NCI-H146 (cell line): ENCODE measurements around the gene PCBP3.
"Not testable (repeated sequence)": the region's sequence is repeated elsewhere in the genome, so short reads cannot be mapped to it uniquely, and the experiment has no call there.

Source experiments
- DNase-seq: peaks from one replicate; lab custom pipeline; 2025; lab: John Stamatoyannopoulos, UW

Gene PCBP3

GRCh38 chr21:45635271-45636151 is 8.0 kb upstream of the PCBP3 start:
- no peak for DNase-seq

- DNase-seq: no peak
Measured at GRCh38 chr21:45636459-45636858, 7.1 kb upstream of the PCBP3 start.

GRCh38 chr21:45636951-45637646 is 6.4 kb upstream of the PCBP3 start:
- DNase-seq: no peak

GRCh38 chr21:45637883-45638282 is 5.6 kb upstream of the PCBP3 start:
- DNase-seq: no peak

- no peak for DNase-seq
Measured at GRCh38 chr21:45638707-45639106, 4.8 kb upstream of the PCBP3 start.

GRCh38 chr21:45639206-45640000 is 4.1 kb upstream of the PCBP3 start:
- DNase-seq: no peak

- no peak for DNase-seq
Measured at GRCh38 chr21:45640001-45640887, 3.3 kb upstream of the PCBP3 start.

- peak; percentile 16 for DNase-seq
Measured at GRCh38 chr21:45640888-45641479, 2.5 kb upstream of the PCBP3 start.

GRCh38 chr21:45641480-45642035 is 2.0 kb upstream of the PCBP3 start:
- DNase-seq: no peak

- DNase-seq: no peak
Measured at GRCh38 chr21:45642122-45642813, 1.3 kb upstream of the PCBP3 start.

GRCh38 chr21:45644041-45644906 is 749 bp downstream of the PCBP3 start:
- no peak for DNase-seq

- DNase-seq: no peak
Measured at GRCh38 chr21:45651921-45652320, 8.4 kb downstream of the PCBP3 start.

GRCh38 chr21:45655124-45655523 is 11.6 kb downstream of the PCBP3 start:
- no peak for DNase-seq

GRCh38 chr21:45656114-45656513 is 12.6 kb downstream of the PCBP3 start:
- DNase-seq: not testable (repeated sequence)

- not testable (repeated sequence) for DNase-seq
Measured at GRCh38 chr21:45661913-45662622, 18.5 kb downstream of the PCBP3 start.

- DNase-seq: not testable (repeated sequence)
Measured at GRCh38 chr21:45662623-45663245, 19.2 kb downstream of the PCBP3 start.

- no peak for DNase-seq
Measured at GRCh38 chr21:45669382-45669781, 25.9 kb downstream of the PCBP3 start.

GRCh38 chr21:45670731-45671130 is 27.2 kb downstream of the PCBP3 start:
- DNase-seq: no peak
